GM12872 (cell line): ENCODE data around the gene ACYP2.

Source experiments
- TF ChIP-seq, protein P1 (sequence below): IDR thresholded peaks from 3 replicates; pipeline ENCODE4 v1.5.1; 2011; ENCODE audit warnings: low read depth, mild to moderate bottlenecking, low read length, moderate library complexity; ENCODE audit not compliant: insufficient read depth

Gene ACYP2

DNA sequence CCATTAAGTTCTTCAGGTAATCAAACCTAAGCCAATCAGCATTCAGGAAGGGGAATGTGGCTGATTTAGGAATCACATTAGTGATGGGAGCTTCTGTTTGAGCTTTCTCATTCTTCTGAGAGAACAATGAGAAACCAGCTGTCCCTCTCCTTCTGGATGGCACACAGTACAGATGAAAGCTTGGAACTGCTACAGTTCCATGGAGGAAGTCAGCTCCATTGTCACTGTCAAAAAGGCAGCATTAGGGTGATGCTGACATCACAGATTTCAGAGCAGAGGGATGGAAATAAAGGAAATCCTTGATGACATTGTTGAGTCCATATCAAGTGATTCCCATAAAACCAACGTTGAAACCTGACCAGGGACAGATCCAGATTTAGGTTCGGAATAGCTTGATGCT lies 36.1 kb upstream of the ACYP2 start:
- TF ChIP-seq, protein P1, sequence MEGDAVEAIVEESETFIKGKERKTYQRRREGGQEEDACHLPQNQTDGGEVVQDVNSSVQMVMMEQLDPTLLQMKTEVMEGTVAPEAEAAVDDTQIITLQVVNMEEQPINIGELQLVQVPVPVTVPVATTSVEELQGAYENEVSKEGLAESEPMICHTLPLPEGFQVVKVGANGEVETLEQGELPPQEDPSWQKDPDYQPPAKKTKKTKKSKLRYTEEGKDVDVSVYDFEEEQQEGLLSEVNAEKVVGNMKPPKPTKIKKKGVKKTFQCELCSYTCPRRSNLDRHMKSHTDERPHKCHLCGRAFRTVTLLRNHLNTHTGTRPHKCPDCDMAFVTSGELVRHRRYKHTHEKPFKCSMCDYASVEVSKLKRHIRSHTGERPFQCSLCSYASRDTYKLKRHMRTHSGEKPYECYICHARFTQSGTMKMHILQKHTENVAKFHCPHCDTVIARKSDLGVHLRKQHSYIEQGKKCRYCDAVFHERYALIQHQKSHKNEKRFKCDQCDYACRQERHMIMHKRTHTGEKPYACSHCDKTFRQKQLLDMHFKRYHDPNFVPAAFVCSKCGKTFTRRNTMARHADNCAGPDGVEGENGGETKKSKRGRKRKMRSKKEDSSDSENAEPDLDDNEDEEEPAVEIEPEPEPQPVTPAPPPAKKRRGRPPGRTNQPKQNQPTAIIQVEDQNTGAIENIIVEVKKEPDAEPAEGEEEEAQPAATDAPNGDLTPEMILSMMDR = no peak

DNA sequence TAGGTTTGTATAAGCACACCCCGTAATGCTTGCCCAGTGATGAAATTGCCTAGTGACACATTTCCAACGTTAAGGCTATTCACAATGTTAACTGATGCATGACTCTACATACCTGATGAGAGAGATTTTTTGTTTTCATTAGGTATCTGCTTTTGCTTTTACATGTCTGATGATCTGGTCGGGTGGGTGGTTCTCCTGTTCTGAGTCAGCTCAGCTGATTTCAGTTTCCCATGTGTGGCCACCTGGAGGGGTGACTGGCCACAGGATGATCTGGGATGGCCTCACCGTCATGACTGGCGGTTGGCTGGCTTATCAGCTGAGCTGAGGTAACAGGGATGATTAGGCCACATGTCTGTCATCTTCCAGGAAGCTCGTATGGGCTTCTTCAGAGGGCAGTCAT lies 33.8 kb upstream of the ACYP2 start:
- TF ChIP-seq, protein P1 = no peak

DNA sequence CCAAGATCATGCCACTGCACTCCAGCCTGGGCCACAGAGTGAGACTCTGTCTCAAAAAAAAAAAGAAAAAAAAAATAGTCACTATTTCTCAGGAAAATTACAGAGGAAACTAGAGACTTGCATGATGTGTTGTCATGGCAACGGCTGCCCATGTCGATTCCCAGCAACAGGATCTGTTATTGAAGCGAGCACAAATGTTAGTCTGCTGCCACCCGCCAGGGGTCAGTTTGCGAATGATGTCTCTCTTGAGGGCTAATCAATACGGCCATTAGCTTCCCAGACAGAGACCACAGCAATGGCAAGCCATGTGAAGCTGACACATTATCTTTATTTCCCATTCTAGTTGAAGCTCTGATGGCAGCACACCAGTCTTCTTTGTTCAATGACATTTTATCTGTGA lies 32.4 kb upstream of the ACYP2 start:
- TF ChIP-seq, protein P1 = no peak

DNA sequence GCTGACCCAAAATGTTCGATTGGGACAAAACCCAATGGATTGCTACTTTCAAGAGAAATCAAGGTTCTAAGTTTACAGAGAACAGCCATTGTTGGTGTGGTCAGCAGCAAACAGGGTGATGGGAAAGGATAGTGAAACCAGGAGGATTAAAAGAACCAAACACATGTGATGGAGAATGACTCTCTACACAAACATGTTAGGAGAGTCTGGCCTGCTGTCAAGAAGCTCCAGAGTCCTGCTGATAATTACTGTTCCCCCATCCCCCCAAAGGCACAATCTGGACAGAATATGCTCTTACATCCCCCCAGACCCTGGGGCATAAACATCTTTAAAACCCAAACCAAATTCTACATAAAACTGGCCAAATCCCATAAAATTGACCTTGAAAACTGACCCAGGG lies 32.0 kb upstream of the ACYP2 start:
- TF ChIP-seq, protein P1 = no peak

DNA sequence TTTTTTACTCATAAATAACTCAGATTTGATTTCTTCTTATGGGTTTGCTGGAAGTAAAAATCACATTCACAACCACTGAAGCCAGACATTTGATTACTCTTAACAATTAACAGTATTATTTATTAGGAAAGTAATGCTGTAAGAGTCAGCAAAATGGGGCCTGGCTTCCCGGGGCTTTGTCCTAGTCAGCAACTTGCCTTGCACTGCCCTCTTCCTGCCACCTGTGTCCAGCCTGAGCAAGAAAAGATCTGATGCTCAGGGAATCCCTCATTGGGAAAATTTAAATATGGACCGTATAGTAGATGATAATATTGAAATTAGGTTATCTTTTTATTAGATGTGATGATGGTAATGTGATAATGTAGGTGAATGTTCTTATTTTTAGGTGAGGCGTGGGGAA lies 30.8 kb upstream of the ACYP2 start:
- TF ChIP-seq, protein P1 = no peak

DNA sequence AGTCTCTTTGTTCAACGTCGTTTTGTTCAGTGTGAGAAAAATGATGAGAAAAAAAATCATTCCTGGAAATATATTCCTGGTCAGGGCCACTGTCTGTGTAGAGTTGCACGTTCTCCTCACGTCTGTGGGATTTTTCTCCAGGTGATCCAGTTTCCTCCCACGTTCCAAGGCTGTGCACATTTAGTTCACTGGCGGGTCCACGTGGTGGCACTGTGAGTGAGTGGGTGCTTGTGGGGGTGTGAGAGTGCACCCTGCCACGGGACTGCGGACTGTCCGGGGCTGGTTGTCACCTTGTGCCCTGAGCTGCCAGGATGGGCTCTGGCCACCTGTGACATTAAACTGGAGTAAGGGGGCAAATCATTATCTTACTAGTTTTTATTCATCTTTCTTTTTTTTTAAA lies 30.3 kb upstream of the ACYP2 start:
- TF ChIP-seq, protein P1 = no peak

DNA sequence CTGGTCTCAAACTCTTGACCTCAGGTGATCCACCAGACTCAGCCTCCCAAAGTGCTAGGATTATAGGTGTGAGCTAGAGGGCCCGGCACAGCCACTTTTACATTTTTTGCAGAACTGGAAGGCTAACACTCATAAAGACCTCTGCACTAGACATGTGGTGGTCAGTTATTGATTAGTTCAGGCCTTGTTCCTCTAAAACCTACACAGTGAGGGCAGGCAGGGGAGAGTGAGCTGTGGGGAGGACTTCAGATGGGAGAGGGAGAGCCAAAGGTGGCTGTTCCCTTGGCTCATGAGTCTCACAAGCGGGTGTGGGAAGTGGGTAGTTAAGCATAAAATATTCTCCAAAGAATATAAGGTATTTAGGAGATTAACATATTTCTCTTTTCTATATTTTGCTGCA lies 29.3 kb upstream of the ACYP2 start:
- TF ChIP-seq, protein P1 = no peak

DNA sequence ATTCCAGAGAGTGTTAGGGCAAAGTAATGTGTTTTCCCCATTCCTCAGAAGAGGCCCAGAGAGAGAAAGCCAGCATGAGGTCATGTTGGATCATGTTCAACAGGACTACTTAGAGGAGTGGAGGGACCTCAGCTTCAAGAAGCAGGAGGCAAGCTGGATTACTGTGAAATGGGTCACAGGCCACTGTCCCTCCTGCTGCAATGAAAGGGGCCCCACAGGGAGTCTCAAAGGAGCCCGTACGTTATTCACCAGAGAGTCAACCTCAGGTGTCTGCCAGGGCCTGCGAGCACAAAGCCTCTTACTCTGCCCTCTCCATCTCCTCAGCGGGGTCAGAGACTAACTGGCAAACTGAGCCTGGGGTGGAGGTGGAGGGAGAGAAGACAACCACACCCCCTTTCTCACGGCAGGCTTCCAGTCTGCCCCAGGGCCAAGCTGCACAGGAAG lies 27.2 kb upstream of the ACYP2 start:
- TF ChIP-seq, protein P1 = no peak
